ENCODE measurements around the gene SDSL.

GRCh38 chr12:113445544-113446171, 23.5 kb downstream of the SDSL start:
- no peak for TF ChIP-seq CTCF (tag by site-specific recombination; IDR thresholded peaks at IDR 0.05)
- TF ChIP-seq ZNF350 (tag by site-specific recombination; IDR thresholded peaks at IDR 0.05), result no peak
- no peak for TF ChIP-seq ZNF660 (tag by site-specific recombination; IDR thresholded peaks at IDR 0.05)
- TF ChIP-seq SETDB1 (IDR thresholded peaks at IDR 0.05; ENCODE audit: insufficient read length, low read length), result no peak
- no peak for TF ChIP-seq ZNF639 (tag by site-specific recombination; IDR thresholded peaks at IDR 0.05)
- no peak for TF ChIP-seq ATF2 (tag by site-specific recombination; IDR thresholded peaks at IDR 0.05; ENCODE audit: low read depth)
- no peak for TF ChIP-seq ZNF830 (tag by site-specific recombination; IDR thresholded peaks at IDR 0.05; ENCODE audit: low read depth)
- no peak for TF ChIP-seq ZNF274 (IDR thresholded peaks at IDR 0.05; ENCODE audit: low read length)
- no peak for TF ChIP-seq ZNF274 (tag by site-specific recombination; IDR thresholded peaks at IDR 0.05; ENCODE audit: borderline replicate concordance)
- no peak for TF ChIP-seq ZNF121 (tag by site-specific recombination; IDR thresholded peaks at IDR 0.05)
- no peak for TF ChIP-seq ZNF48 (tag by site-specific recombination; IDR thresholded peaks at IDR 0.05)
- no peak for TF ChIP-seq REST (tag by site-specific recombination; IDR thresholded peaks at IDR 0.05)

All from HEK293 (cell line).